GM12801 (cell line): Measurements from ENCODE around the gene DSCAML1.

Source experiments
- TF ChIP-seq, protein P1 (sequence below): IDR thresholded peaks from one replicate; pipeline ENCODE4 v1.5.1; 2011; ENCODE audit warnings: control low read depth; ENCODE audit not compliant: insufficient read length; ENCODE audit errors: extremely low read depth

The DSCAML1 gene

GRCh38 chr11:117719480-117719879, 77.5 kb downstream of the DSCAML1 start:
- TF ChIP-seq, protein P1, sequence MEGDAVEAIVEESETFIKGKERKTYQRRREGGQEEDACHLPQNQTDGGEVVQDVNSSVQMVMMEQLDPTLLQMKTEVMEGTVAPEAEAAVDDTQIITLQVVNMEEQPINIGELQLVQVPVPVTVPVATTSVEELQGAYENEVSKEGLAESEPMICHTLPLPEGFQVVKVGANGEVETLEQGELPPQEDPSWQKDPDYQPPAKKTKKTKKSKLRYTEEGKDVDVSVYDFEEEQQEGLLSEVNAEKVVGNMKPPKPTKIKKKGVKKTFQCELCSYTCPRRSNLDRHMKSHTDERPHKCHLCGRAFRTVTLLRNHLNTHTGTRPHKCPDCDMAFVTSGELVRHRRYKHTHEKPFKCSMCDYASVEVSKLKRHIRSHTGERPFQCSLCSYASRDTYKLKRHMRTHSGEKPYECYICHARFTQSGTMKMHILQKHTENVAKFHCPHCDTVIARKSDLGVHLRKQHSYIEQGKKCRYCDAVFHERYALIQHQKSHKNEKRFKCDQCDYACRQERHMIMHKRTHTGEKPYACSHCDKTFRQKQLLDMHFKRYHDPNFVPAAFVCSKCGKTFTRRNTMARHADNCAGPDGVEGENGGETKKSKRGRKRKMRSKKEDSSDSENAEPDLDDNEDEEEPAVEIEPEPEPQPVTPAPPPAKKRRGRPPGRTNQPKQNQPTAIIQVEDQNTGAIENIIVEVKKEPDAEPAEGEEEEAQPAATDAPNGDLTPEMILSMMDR = no peak

GRCh38 chr11:117717485-117718314, 79.3 kb downstream of the DSCAML1 start:
- TF ChIP-seq, protein P1 = no peak

DNA sequence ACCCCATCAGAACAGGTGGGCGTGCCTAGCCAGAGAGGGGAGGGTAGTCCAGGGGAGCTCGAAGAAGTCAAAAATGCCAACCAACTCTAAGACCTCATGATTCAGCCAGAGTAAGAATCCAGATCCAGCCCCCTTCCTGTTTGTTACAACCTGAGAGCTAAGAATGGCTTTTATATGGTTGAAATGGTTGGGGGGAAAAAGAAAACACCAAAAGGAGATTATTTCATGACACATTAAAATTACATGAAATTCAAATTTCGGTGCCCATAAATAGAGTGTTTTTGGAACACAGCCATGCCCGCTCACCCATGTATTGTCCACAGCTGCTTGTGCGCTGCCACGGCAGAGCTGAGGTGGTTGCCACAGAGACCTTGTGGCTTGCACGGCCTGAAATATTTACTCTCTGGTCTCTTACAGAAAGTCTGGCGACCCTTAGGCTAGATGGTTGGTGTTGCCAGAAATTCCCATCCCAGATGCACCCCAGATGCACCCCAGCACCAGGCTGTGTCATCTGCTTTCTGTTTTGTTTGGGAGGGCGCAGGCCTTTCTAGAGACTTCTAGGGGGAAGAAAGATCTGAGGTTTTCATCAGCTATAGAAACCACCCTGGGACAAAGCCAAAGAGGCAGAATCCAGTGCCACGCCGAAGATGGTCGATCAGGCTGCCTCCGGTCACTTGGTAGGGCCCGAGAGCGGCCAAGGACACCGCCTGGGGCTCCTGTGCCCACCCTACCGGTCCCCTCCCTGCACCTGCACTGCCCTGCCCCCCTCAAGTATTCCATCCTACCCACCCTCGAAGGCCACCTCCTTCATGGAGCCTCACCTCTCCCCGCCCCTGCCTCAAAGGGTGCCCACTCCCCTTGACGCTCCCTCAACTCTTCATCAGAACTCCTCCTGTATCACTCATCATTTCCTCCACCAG, 80.2 kb downstream of the DSCAML1 start:
- TF ChIP-seq, protein P1 = no peak

GRCh38 chr11:117715801-117716200, 81.2 kb downstream of the DSCAML1 start:
- TF ChIP-seq, protein P1 = no peak

GRCh38 chr11:117713538-117713991, 83.5 kb downstream of the DSCAML1 start:
- TF ChIP-seq, protein P1 = no peak

- TF ChIP-seq, protein P1 = no peak
These were observed 84.5 kb downstream of the DSCAML1 start for GRCh38 chr11:117712530-117712929.

- TF ChIP-seq, protein P1 = no peak
These were observed 85.7 kb downstream of the DSCAML1 start for GRCh38 chr11:117711331-117711730.
